Cardiac muscle cell (in vitro differentiated cells and primary cell): ENCODE data around the gene LYZL2. TPM values are rescaled to one million over a fixed set of nuclear protein-coding genes. Genes with fewer than 3 reads are reported as not detected.
A peak's percentile ranks its signal among the peaks of the same experiment; 100 is the strongest.
"Not testable (repeated sequence)": the region's sequence is repeated elsewhere in the genome, so short reads cannot be mapped to it uniquely, and the experiment has no call there.

ENCODE experiments used
- DNase-seq, 2 donors: peaks; one replicate each; pipeline versions ENCODE4 v3.0.0 to v3.0.0-alpha.2; 2010 to 2017; ENCODE audit warnings: low read depth in 1 of 2, low spot score in 1 of 2
- H3K27ac ChIP-seq: fragments of 200-600 bp; sonication (generic); 2 replicates; pipeline ENCODE4 v1.5.1; 2016
- H3K27me3 ChIP-seq: fragments of 200-600 bp; sonication (generic); 2 replicates; pipeline ENCODE4 v1.6.0; 2016; ENCODE audit warnings: control low read depth
- H3K36me3 ChIP-seq: fragments of 200-600 bp; sonication (generic); 2 replicates; pipeline ENCODE4 v1.5.1; 2016; ENCODE audit warnings: control low read depth
- H3K4me1 ChIP-seq: fragments of 200-600 bp; sonication (generic); 2 replicates; pipeline ENCODE4 v1.8.1; 2017; ENCODE audit warnings: low read depth, mild to moderate bottlenecking, mixed run types
- H3K4me3 ChIP-seq: fragments of 200-600 bp; sonication (generic); 2 replicates; pipeline ENCODE4 v1.5.1; 2016; ENCODE audit warnings: mild to moderate bottlenecking
- H3K9me3 ChIP-seq: fragments of 200-600 bp; sonication (generic); 2 replicates; pipeline ENCODE4 v1.5.1; 2017; ENCODE audit warnings: low read depth, mild to moderate bottlenecking, control low read depth
- CTCF ChIP-seq: IDR thresholded peaks from 2 replicates; pipeline ENCODE4 v1.5.1; 2012; ENCODE audit warnings: low read depth, mild to moderate bottlenecking, low read length
- polyA plus RNA-seq: library from polyadenylated mRNA; unstranded; fragments of >200 nt; fragmentation: Nextera tagmentation; extraction: Ambion mirVana; gene quantifications from 2 replicates; pipeline ENCODE4 v1.2.1, GENCODE V29; 2016
- total RNA-seq: library from RNA; depleted of rRNA; stranded (reverse); fragments of >200 nt; gene quantifications from 2 replicates; pipeline ENCODE4 v1.2.3, GENCODE V29; 2016

Gene LYZL2
- total and polyA plus RNA-seq, 2 experiments from 2014 or later = not detected

- Histone ChIP-seq H3K27me3 (no peaks in the 10 kb centered on the region), H3K4me1 (no peaks in the 10 kb centered on the region), H3K27ac (no peak overlapping the region), H3K9me3 (no peaks in the 10 kb centered on the region), H3K4me3 (no peak overlapping the region), H3K36me3 (no peaks in the 10 kb centered on the region)
- no peak for DNase-seq
- no peak for TF ChIP-seq CTCF
Observed at GRCh38 chr10:30619966-30620365, 9.6 kb downstream of the LYZL2 start.

GRCh38 chr10:30617070-30617469 lies 12.5 kb downstream of the LYZL2 start:
- H3K27me3 ChIP-seq = no peaks in the 10 kb centered on the region
- no peaks in the 10 kb centered on the region for H3K4me1 ChIP-seq
- no peak for TF ChIP-seq CTCF
- H3K27ac ChIP-seq = no peak overlapping the region
- no peak overlapping the region for H3K4me3 ChIP-seq
- no peaks in the 10 kb centered on the region for H3K9me3 ChIP-seq
- H3K36me3 ChIP-seq = no peaks in the 10 kb centered on the region
- DNase-seq = no peak

GRCh38 chr10:30611041-30611440 lies 18.5 kb downstream of the LYZL2 start:
- not testable (repeated sequence) for H3K4me1 ChIP-seq, H3K27ac ChIP-seq, DNase-seq, H3K4me3 ChIP-seq, H3K27me3 ChIP-seq, H3K9me3 ChIP-seq, H3K36me3 ChIP-seq

DNA sequence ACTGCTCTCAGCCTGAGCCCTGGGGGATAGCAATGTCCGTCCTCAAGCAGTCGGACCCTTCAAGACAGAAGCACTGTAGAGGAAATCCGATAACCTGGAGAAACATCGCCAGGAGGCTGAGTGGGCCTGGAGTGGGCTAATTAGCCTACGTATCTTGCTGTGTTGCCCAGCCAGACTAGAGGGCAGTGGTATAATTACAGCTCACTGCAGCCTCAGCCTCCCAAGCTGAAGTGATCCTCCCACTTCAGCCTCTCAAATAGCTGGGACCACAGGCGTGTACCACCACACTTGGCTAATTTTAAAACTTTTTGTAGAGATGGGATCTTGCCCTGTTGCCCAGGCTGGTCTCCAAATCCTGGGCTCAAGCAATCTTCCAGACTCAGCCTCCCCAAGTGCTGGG lies 21.7 kb downstream of the LYZL2 start:
- H3K4me3 ChIP-seq = no peak overlapping the region
- H3K36me3 ChIP-seq = no peaks in the 10 kb centered on the region
- no peak for TF ChIP-seq CTCF
- no peaks in the 10 kb centered on the region for H3K27me3 ChIP-seq
- peaks cover 4% of the 10 kb centered on the region for H3K4me1 ChIP-seq
- H3K9me3 ChIP-seq = no peaks in the 10 kb centered on the region
- no peak overlapping the region for H3K27ac ChIP-seq
- no peak for DNase-seq

- Histone ChIP-seq H3K27me3 (no peaks in the 10 kb centered on the region), H3K4me1 (peaks cover 4% of the 10 kb centered on the region), H3K9me3 (no peaks in the 10 kb centered on the region), H3K4me3 (no peak overlapping the region), H3K27ac (no peak overlapping the region), H3K36me3 (no peaks in the 10 kb centered on the region)
- no peak for DNase-seq
- no peak for TF ChIP-seq CTCF
Observed at GRCh38 chr10:30606313-30606712, 23.2 kb downstream of the LYZL2 start.

GRCh38 chr10:30605341-30606121 lies 24.0 kb downstream of the LYZL2 start:
- peak overlapping the region; percentile 60 for H3K27ac ChIP-seq

More at GRCh38 chr10:30605341-30606121, 24.0 kb downstream of the LYZL2 start:
- peak; percentile 26 to 33 for DNase-seq
- H3K27me3 ChIP-seq, H3K36me3 ChIP-seq, H3K9me3 ChIP-seq, H3K4me1 ChIP-seq, H3K4me3 ChIP-seq: not testable (repeated sequence)
